GM21367 (cell line): Measurements from ENCODE around the gene SRGAP1.
"Not testable (repeated sequence)": the region's sequence is repeated elsewhere in the genome, so short reads cannot be mapped to it uniquely, and the experiment has no call there.

Source experiments
- ATAC-seq: cut with Tn5 transposase; IDR thresholded peaks from one replicate; pipeline ENCODE4 v1.9.1; 2021; ENCODE audit not compliant: unreplicated experiment

Gene SRGAP1

DNA sequence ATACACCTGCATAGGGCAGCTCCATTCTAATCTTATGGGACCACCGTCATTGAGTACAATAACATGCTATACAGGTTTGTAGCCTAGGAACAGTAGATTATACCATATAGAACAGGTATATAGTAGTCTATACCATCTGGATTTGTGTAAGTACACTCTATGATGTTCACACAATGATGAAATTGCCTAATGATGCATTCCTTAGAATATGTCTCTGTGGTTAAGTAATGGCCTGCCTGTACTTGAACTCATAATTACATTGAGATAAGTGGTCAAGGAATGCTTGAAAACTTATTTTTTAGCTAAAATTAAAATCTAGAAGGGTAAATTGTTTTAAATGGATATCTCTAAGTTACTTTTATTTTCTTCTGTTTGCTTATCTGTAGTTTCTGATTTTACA lies 152.7 kb downstream of the SRGAP1 start:
- no peak for ATAC-seq

DNA sequence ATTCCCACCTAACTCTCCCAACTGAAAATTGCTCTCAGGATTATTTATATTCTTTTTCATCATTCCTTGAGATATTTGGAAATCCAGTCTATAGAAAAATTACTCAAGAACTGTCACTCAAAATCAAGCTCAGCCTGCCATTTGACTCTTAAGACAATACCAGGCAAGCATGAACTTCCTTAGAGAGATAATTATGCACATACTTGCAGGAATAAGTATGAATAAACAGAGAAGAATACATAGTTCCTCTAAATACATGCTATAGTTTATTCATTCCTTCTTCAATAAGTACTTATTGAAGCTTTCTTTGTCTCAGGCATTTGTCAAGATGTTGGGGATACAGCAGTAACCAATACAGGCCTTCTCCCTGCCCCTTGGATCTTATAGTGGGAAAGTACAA lies 154.1 kb downstream of the SRGAP1 start:
- no peak for ATAC-seq

DNA sequence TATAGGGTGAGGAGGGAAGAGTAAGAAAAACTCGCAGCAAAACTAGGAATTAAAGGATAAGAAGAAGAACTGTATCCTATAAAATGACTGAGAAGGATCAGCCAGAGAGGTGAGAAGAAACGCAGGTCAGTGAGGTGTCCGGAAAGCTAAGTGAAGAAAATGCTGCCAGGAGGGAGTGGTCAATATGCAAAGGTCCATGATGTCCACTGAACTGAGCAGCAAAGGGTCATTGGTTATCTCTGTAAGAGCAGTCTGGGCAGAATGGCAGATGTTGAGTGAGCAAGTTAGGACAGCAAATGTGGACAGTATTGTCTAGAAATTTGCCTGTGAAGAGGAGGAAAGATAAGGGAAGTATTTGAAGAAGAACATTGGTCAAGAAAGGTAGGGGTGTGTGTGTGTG lies 155.4 kb downstream of the SRGAP1 start:
- no peak for ATAC-seq

DNA sequence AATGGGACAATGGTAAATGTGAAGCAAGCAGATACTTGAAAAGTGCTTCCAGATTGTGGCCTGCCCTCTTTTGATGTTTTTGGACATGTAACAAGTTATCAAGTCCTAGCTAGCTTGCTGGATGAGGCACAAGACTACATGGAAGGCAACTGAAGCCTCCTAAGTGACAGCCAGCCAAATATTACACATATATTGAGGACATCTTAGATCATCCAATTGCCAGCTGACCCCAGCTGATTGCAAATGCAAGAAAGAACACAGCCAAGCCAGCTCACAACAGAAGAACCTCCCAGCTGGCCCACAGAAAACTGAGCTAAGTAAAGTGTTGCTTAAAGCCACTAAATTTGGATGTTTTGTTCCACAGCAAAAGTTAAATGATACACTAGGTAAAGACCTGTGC lies 156.9 kb downstream of the SRGAP1 start:
- no peak for ATAC-seq

DNA sequence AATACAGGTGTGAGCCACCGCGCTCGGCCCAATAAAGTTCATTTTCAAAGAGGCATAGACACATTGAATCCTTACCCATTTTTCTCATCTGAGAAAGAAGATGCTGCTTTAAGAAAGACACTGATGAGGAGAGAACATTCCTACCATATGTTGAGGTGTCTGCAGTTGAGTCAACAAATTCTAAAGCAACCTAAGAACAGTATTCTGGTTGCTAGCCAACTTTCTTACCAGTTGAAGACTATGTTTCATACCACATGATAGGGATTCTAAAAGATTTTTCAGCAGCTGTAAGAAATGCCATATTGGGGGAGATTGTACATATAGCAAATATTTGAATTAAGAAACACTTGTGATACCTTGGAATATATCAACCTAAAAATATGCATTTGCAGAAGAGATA lies 160.1 kb downstream of the SRGAP1 start:
- ATAC-seq = no peak

DNA sequence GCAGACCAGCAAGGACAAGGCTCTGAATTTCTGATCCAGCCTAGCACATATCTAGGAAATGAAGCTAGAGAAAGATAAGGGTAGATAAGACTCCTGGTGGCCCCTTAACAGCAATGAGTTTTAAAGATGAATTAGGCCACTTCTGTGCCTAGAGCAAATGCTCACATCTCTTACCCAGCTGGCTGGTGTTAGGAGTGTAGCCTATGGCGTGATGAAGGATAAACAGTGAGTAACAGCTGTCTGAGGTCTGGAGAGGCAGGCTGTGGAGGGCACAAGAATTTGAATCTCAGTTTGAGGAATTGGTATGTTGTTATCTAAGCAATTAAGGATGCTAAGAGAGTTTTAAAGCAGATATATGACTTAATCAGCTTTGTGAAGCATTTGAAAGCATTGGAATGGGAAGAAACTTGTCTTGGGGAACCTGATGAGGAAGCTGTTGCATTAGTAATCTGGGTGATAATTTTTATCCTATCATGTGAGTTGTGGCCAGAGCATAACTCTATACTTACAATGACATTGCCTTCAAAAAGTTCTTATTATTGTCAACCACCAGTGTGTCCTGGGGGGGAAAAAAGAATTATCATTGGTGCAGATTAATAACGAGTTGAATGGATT lies 161.8 kb downstream of the SRGAP1 start:
- ATAC-seq = no peak

DNA sequence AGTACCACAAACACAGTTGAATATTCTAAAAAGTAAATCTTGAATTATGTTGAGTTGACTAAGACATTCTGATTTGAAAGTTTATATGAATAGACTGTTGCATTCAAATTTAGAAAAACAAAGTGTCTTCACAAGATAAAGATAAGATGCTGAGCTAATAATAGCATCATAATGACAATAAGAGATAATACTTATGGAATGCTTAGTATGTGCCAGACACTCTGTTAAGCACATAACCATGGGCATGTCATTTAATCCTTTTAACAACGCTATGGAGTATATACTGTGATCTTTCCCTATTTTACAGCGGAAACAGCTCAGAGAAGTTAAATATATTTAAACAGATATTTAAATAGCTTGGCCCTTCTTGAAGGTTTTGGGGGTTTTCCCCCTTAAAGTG lies 163.4 kb downstream of the SRGAP1 start:
- no peak for ATAC-seq

DNA sequence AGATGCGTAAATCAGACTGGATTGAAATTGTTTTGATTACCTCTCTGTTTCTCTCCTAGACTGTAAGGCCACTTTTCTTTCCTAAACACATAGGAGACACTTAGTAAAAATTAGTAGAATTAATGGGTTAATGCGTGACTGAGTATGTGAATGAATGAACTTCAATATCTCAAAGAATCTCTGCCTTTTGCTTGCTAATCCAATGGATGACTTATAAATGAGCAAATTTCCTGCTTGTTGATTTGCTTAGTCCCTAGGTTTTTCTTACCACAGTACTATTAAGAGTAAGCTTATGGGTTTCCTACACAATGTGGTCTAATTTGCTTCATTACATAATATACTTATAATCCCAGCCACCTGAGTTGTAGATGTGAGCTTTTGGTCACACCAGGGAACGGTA lies 164.1 kb downstream of the SRGAP1 start:
- no peak for ATAC-seq

DNA sequence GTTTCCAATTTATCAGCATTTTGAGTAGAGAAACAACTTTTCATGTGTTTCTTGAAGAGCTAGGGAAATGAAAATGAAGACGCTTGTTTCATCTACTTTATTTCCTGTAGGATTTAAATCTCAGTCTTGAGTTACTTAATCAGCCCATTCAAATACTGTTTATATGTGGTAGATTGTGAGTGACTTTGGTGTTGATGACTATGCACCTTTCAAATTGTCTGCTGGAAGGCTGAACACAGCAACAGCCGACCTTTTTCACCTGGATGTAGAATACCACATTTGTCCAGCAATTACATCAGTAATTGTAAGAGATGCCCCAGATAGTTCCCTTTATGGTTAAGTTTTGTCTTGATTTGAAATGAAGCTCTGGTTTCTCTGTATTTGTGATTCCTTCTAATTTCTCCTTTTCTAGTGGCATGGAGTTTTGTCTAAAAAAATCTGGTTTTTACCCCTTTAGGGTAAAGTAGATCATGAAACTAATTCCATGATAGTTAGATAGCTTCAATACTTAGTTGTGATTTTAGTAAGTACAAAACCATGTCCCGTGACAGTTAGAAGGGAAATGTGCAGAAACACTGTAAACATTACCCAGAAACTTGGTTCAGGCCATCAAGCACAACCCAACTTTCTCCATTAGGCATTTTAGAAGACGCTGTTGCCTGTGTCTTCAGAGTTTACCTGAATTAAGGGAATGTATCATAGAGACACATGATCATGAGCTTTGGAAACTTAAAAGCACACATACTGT lies 165.0 kb downstream of the SRGAP1 start:
- peak; percentile 45 for ATAC-seq

DNA sequence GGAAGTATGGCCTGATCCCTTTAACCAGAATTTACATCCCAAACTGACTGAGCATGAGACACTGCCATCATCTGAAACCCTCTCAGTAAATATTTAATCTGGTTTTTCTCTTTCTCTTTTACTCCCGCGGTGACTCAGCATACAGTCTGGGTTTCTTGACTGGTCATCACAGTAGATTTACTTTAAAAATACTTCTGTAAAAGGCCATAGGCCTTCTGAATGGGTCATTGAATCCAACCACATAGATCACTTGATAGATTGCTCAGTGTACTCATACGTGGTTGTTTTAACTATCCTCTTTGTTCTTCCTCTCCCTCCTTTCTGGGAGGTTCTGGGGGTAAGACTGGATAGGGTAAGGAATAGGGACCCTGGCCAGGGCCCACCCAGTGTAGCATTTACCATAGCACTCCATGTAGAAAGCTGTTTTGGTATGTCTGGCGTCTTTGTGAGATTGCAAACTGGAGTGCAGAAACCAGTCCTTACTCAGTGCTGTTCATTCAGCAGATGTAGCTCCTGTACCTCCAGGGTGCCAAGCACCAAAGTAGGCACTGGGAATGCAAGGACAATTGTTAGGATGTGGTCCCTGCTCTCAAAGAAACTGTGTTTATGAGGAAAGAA lies 165.7 kb downstream of the SRGAP1 start:
- peak; percentile 75 for ATAC-seq

DNA sequence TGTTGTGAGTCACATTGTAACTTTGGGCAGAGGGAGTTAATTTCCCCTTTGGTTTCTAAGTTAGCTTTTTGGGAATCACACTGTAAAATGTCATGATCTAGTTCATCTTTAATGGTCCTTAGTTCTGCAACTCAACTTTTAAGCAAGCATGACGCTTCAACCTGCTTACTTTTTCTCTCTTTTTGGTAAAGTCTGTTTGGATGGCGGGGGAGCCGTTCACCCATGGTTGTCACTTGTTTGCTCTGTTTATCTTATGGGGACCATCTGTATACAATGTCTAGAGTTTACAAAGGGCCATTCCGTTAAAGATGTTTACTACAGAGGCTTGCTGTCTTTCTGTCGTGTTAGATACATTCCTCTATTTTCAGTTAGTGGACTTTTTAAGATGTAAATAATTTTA lies 172.0 kb downstream of the SRGAP1 start:
- ATAC-seq = no peak

DNA sequence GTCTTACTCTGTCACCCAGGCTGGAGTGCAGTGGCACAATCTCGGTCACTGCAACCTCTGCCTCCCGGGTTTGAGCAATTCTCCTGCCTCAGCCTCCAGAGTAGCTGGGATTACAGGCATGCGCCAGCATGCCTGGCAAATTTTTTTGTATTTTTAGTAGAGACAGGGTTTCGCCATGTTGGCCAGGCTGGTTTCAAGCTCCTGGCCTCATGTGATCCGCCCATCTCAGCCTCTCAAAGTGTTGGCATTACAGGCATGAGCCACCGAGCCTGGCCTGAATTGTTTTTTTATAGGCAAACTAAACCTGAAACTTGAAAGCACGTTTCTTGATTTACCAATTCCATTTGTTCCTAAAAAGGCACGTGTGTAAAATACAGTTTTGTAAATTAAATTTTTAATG lies 173.6 kb downstream of the SRGAP1 start:
- ATAC-seq = not testable (repeated sequence)

DNA sequence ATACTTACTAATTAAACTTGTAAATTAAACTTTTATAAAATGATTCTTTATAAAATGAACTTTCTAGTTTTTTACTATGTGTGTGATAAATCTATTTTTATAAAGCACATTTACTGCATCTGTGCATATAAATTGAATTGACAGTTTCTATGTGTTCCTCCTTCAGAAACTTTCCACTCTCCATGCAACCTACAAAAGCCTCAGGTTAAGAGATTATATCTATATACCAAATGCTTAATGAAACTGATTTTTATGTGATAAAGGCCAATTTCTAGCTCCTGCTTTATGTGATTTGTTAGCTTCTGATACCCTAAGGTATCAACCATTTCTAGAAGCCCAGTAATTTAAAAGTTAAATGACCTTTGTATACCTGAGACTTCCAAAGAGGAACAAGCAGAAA lies 174.0 kb downstream of the SRGAP1 start:
- no peak for ATAC-seq

DNA sequence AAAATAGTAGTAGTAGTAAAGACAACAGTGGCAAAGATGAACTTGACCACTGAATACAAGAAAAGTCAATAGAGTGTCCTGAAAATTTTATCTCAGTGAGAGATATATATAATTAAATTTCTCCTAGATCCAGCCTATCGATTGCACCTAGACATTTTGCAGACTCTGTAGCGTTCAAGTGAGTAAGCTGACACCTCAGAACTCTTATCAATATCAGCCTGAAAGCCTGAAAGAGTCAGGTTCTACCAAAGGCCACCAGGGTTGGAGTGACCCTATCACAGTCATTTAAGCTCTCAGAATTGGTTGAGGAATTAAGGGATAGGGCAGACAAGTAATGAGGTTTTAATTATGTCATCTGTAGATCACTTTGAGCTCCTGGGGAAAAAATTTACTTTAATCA lies 174.6 kb downstream of the SRGAP1 start:
- ATAC-seq = no peak

DNA sequence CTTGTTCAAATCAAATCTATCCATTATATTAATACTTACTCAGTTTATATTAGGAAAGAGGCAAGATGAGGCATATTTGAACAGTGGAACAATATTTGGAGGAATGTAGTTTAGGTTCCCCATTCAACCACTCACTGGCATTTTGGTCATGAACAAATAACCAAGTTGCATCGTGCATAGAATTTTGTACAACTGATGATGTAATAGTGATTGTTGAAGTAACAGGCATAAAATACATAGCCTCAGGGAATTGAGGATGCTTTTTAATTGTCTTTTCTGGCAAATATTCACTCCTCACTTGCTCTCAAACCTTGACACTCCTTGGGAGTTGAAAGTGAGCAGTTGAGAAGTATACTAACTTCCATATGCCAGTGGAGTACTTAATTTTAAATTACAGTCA lies 175.2 kb downstream of the SRGAP1 start:
- ATAC-seq = no peak

DNA sequence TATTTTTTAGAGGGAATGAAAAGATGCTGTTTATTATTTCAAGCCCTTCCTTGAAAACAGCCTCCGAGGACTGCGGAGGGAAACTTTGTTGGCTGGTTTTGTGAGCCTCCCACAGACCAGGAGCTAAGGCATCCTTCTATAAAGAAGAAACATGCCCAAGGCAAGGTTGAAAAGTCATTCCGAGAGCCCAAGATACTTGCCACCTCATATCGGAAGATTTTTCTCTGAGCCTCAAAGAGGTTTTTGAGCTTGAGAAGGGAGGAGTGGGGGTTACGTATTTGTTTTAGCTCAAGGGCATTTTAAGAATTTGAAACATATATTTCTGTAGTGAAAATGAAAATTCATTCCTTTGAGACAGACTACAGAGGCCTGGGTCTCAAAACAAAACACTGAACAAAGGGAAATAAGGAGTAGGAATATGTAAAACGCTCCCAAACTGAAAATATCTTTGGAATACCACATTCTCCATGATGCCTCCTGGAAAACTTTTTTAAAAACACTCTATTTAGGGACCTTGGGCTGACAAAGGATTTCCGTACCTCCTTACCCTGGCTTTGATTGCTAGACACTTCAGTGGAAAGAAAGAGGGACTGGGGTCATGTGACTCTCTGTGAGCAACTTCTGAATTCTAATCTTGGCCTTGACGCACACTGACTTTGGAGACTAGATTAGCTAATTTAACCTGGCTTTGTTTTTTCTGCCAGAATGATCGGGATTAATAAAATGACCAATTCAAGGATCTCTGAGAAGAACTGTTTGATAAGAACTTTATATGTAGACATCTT lies 180.9 kb downstream of the SRGAP1 start:
- ATAC-seq = no peak

DNA sequence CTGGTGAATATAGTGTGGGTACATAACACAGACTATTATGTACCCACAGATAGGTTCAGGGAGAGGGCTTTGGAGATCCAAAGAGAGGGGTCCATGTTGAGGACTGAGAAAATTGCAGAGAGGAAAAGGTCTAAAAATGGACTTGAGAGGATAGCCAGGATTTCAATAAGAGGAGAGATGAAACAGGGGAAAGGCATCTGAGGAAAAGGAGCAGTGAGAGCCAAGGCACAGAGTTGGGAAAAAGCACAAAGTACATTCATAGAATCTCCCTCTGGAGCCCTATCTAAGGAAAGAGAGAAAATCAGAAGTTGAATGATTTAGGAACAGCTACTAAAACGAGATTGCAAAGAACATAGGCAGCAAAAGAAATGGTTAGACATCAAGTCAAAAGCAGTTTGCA lies 182.8 kb downstream of the SRGAP1 start:
- ATAC-seq = no peak

DNA sequence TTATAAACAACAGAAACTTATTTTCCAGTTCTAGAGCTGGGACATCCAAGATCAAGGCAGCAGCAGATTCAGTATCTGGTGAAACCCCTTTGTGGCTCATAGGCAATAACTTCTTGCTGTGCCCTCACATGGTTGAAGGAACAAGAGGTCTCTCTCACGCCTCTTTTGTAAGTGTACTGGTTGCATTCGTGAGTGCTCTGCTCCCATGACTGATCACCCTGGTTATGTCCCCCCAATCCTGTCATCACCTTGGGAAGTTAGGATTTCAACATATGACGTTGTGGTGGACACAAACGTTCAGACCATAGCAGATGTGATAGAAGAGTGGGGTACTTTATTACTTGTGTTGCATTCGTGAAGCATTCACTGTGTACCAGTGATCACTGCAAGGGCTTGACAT lies 184.0 kb downstream of the SRGAP1 start:
- no peak for ATAC-seq

DNA sequence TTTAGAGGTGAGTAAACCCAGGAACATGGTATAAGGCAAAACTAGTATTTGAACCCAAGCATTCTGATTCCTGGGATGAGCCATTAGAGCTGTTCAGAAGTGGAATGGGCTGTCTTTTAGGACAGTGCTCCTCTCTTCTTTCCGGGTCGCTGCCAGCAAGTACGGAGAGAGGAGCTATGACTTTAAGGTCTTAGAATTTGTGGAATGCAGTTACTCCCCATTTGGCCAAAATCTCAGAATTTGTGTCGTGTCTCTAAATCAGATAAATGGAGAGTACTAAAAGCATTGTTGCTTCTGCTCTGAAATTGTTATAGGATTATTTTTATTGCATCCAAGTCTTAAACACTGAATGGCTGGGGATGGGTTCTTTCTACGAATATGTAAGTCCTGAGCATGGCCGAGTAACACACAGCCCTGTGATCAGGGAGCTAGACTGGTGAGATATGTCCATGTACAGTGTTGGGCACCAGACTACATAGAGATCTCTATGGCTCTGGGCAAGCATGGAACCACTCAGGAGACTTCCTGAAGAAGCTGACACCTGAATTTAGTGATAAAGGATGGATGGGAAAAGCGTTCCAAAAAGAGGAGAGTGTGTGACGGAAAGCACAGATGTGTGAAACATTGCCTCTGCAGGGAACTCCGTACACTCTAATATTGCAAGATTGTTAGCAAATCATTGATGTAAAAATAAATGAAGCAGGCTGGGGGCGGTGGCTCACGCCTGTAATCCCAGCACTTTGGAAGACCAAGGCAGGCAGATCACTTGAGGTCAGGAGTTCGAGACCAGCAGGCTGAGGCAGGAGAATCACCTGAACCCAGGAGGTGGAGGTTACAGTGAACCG lies 184.7 kb downstream of the SRGAP1 start:
- ATAC-seq = no peak

DNA sequence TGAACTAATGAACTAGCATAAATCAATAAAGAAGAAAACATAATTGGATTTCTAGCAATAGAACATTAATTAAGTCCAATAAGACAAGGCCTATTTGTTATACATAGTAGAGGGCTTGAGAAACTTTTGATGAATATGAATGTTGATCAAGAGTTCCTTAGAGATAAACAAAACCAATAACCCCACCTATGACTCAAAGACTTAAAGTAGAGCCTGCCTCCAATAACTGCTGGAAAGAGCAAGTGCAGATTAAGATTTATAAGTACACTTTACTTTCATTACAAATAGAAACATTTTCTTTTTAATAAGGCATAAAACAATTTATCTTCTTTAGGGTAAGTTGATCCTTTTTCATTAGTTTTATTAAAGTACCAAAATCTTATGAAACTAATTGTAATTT lies 185.7 kb downstream of the SRGAP1 start:
- no peak for ATAC-seq

DNA sequence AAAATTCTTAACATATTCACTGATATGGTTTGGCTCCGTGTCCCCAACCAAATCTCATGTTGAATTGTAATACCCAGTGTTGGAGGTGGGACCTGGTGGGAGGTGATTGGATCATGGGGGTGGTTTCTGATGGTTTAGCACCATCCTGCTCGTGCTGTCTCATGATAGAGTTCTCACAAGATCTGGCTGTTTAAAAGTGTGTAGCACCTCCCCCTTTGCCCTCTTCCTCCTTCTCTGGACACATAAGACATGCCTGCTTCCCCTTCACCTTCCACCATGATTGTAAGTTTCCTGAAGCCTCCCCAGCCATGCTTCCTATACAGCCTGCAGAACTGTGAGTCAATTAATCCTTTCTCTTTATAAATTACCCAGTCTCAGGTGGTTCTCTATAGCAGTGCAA lies 189.6 kb downstream of the SRGAP1 start:
- not testable (repeated sequence) for ATAC-seq
